ENCODE results near the gene TMSB4Y. TPM values are rescaled to one million over a fixed set of nuclear protein-coding genes. Genes with fewer than 3 reads are reported as not detected.

The TMSB4Y gene
- polyA plus RNA-seq (2013, experiment 1 of 2; ENCODE audit: insufficient read length) = 0.34 TPM
- 0.47 TPM for polyA plus RNA-seq (2013, experiment 2 of 2; ENCODE audit: insufficient read length)

DNA sequence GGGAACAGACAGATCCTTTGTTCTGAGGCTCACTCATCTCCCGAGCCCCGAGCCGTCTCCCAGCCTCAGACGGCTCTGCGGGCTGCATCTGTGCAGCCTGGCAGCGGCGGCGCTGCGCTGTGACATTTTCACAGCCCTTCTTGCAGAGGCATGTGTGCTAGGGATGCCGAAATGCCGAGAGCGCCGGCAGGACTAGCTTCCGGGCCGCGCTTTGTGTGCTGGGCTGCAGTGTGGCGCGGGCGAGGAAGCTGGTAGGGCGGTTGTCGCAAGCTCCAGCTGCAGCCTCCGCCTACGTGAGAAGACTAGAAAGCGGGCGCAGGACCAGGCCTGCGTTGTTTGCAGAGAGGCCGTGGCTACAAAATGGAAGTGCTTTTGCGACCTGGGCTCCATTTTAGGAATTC is at the start of gene TMSB4Y:
Gene TMSB4Y, plus strand, starts transcription at position 332 of the 401 bp plus-strand sequence.
- DNase-seq = peak; percentile 81

DNA sequence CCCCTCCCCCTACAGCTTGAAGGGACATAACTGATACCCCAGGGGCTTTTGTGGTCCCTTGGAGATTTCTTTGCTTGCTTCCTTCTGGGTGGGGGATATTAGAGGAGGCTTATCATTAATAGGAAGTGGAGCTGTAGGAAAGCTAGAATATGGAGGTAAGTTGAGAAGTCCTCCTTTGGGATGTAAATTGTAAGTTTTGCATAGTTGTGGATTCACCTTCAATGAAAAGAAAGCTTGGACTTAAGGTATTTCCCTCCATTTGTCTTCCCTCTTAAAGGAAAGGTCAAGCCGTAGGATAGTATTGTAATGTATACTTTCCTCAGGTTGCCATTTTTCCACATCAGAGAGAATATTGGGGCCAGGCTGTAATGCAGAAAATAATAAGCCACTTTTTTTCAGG is 39.5 kb upstream of the TMSB4Y start:
- no peak for DNase-seq

DNA sequence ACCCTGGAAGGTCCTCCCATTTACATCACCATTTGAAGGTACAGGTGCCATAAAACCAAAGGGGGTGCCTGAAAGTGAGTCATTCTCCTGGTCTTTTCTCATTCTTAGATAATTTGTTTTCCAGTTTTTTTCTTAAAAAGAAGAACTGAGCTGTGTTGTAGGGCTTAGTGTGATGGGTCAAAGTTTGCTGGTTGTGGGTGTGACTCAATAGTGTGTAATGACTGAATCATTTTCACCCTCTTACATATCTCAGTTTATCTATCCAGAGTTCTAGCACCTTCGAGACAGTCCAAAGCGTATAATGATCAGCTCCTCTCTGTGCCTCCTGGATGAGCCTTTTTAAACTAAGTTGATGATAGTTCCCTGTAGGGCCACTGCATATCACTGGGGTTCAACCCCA is 32.6 kb upstream of the TMSB4Y start:
- no peak for DNase-seq

- no peak for DNase-seq
Observed at GRCh38 chrY:13702276-13702675, 1.4 kb upstream of the TMSB4Y start.

GRCh38 chrY:13704121-13704930 is 627 bp downstream of the TMSB4Y start:
- DNase-seq = peak; percentile 51

DNA sequence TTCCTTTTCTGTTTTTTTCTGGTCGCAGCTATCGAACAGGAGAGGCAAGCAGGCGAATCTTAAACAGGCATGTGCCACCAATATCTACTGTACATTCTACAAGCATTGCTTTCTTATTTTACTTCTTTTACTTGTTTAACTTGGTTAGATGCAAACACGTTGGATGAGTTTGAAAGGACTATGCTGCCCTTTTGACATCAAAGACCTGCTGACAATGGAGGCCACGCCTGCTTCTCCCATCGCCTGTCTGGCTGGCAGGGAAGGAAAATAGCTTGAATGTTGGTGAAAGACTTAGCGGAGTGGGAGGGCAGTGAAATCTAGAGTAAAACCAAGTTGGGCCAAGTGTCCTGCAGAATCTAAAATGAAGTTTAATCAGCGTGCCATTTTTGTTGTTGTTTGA is 1.5 kb downstream of the TMSB4Y start:
- no peak for DNase-seq

DNA sequence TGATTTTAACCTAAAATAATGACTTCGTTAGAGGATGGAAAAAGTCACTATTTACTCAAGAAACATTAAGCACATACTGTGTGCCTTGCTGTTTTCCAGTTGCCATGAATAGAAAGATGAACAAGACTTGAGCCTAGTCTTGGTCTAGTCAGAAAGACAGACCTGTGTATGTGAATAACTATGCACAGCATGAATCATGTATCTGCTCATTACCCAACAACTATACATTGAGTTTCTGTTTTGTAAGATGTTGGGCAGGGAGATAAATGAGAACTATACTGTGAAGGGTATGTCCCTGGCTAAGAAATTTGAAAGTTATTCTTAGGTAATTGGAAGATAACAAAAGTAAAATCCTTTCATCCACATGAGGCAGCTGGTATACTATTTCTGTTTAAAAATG is 4.3 kb downstream of the TMSB4Y start:
- DNase-seq = no peak

DNA sequence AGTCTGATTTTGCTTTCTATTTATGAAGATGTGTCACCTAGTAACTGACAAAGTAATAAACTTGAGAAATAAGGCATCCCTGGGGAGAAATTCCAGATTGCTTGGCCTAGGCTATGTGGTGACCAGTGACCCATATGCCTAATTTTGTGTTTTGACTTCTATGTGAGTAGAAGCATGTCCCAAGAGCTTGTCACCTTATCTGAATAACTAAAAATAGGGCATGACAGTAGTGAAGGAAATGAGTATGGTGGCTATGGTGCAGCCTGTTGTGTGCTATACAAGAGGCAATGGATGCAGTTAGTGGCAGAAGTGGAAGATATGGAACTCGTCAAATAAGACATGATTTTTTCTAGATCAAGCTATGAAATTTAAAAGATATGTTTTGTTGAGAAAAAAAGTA is 15.3 kb downstream of the TMSB4Y start:
- no peak for DNase-seq

DNA sequence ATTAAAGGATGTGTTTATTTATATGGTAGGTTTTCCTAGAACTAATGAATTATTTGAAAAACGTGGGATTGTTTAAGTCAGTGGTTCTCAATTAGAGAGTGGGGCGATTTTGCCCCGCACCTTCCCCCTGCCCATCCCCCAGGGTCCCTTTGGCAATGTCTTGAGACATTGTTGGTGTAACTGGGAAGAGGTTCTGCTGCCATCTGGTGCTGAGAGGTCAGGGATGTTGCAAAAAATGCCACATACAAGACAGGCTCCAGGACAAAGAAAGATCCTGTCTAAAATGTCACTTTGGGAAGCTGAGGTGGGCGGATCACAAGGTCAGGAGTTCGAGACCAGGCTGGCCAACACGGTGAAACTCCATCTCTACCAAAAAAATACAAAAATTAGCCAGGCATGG is 25.8 kb downstream of the TMSB4Y start:
- no peak for DNase-seq

- DNase-seq = peak; percentile 6
Observed at GRCh38 chrY:13738618-13739017, 34.9 kb downstream of the TMSB4Y start.

GRCh38 chrY:13751289-13752071 is 47.8 kb downstream of the TMSB4Y start:
- DNase-seq = no peak

DNA sequence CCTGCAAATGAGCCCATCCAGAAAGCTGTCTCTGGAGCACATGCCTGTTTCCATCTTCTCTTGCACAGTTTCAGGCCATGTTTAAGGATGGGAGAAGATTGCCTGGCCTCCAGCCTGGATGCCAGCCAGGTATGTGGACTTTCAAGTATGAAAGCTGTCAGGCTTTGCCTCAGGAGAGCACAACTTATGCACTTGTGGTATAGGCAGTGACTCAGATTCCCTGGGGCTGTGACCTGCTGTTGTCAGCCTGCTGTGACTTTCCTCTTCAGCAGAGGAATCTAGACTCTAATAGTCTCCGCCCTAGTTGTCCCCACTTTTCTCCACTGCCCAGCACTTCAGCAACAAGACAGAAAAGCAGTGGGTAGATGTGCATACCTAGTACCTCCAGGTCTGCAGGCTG is 51.0 kb downstream of the TMSB4Y start:
- DNase-seq = no peak
